Hepatocyte (in vitro differentiated cells): ENCODE data around the gene ZSWIM3. TPM values are rescaled to one million over a fixed set of nuclear protein-coding genes. Genes with fewer than 3 reads are reported as not detected.

Source experiments
- DNase-seq: peaks from one replicate; pipeline ENCODE4 v3.0.0-alpha.2; 2016; ENCODE audit warnings: low spot score
- H2AFZ ChIP-seq: fragments of 200-600 bp; sonication (generic); 2 replicates; pipeline ENCODE4 v1.6.0; 2016; ENCODE audit warnings: antibody characterized with exemption, mild to moderate bottlenecking
- H3K27ac ChIP-seq: fragments of 200-600 bp; sonication (generic); 2 replicates; pipeline ENCODE4 v1.5.1; 2016; ENCODE audit warnings: mild to moderate bottlenecking
- H3K27me3 ChIP-seq: fragments of 200-600 bp; sonication (generic); 2 replicates; pipeline ENCODE4 v1.6.1; 2016
- H3K36me3 ChIP-seq: fragments of 200-600 bp; sonication (generic); replicated peaks from 2 replicates; pipeline ENCODE4 v1.5.1; 2016; ENCODE audit warnings: low read depth; ENCODE audit not compliant: insufficient read depth
- H3K4me1 ChIP-seq: fragments of 200-600 bp; sonication (generic); 2 replicates; pipeline ENCODE4 v1.5.1; 2016; ENCODE audit warnings: mild to moderate bottlenecking, moderate library complexity; ENCODE audit not compliant: insufficient read depth
- H3K4me2 ChIP-seq: fragments of 200-600 bp; sonication (generic); 2 replicates; pipeline ENCODE4 v1.6.0; 2016
- H3K4me3 ChIP-seq: fragments of 200-600 bp; sonication (generic); 2 replicates; pipeline ENCODE4 v1.5.1; 2016; ENCODE audit warnings: mild to moderate bottlenecking
- H3K79me2 ChIP-seq: fragments of 200-600 bp; sonication (generic); 2 replicates; pipeline ENCODE4 v1.6.0; 2017; ENCODE audit warnings: mild to moderate bottlenecking
- H3K9me2 ChIP-seq: fragments of 200-600 bp; sonication (generic); replicated peaks from 2 replicates; pipeline ENCODE4 v1.6.0; 2017; ENCODE audit warnings: mild to moderate bottlenecking; ENCODE audit not compliant: insufficient read depth
- H3K9me3 ChIP-seq: fragments of 200-600 bp; sonication (generic); 2 replicates; pipeline ENCODE4 v1.5.1; 2016; ENCODE audit warnings: low read depth, mild to moderate bottlenecking
- H4K20me1 ChIP-seq: fragments of 200-600 bp; sonication (generic); 2 replicates; pipeline ENCODE4 v1.6.0; 2016; ENCODE audit warnings: mild to moderate bottlenecking; ENCODE audit not compliant: insufficient read depth, poor library complexity, severe bottlenecking
- EZH2 ChIP-seq: fragments of 200-600 bp; sonication (generic); IDR thresholded peaks from 2 replicates; pipeline ENCODE4 v1.6.1; 2016; ENCODE audit warnings: antibody characterized with exemption, mild to moderate bottlenecking, borderline replicate concordance
- EZH2phosphoT487 ChIP-seq: fragments of 200-600 bp; sonication (generic); IDR thresholded peaks from one replicate; pipeline ENCODE4 v1.6.1; 2018; ENCODE audit warnings: antibody characterized with exemption, mild to moderate bottlenecking, low read depth, moderate library complexity; ENCODE audit not compliant: unreplicated experiment, severe bottlenecking
- WGBS: methylation state at CpG from one replicate; pipeline ENCODE4 v1.1.6; 2016; ENCODE audit warnings: low lambda C conversion rate; ENCODE audit errors: missing lambda C conversion rate; 5-methylcytosine and 5-hydroxymethylcytosine counted together
- polyA plus RNA-seq: library from polyadenylated mRNA; unstranded; fragments of >200 nt; fragmentation: Nextera tagmentation; extraction: Ambion mirVana; gene quantifications from 2 replicates; pipeline ENCODE4 v1.2.1, GENCODE V29; 2016
- total RNA-seq: library from RNA; depleted of rRNA; stranded (reverse); fragments of >200 nt; gene quantifications from 2 replicates; pipeline ENCODE4 v1.2.3, GENCODE V29; 2014
- TF ChIP-seq, protein P1 (sequence below): fragments of 200-600 bp; sonication (generic); IDR thresholded peaks from 2 replicates; pipeline ENCODE4 v1.5.1; 2016; ENCODE audit warnings: antibody characterized with exemption, mild to moderate bottlenecking; ENCODE audit not compliant: poor library complexity

The ZSWIM3 gene
- total and polyA plus RNA-seq, 2 experiments from 2014 or later, result 4.1 to 6.2 TPM

DNA sequence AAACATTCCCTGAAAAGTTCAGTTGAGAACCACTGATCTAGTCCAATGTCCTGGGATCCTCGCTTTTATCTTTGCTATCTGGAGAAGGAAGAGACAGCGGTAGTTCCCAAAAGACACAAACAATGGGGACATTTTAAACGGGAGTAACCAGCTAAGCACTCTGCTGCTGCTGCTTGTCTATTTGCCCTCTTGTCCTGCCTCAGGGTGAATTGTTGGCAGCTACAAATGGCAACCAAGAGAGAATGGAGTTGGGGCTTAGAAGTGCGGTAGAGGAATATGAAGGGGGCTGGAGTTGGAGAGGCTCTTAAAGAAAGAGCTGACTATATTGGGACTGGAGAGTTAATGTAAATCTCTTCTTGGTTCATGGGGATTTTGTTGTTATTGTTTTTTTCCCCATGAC, 17.2 kb downstream of the ZSWIM3 start:
- 54% methylated on average over 4 of the region's 4 CpGs for whole genome bisulfite sequencing
- H3K4me1 ChIP-seq, result no peaks in the 10 kb centered on the region
- H4K20me1 ChIP-seq, result no peaks in the 10 kb centered on the region
- H3K9me3 ChIP-seq, result no peaks in the 10 kb centered on the region
- H3K27me3 ChIP-seq, result no peaks in the 10 kb centered on the region
- DNase-seq, result no peak
- H3K27ac ChIP-seq, result no peak overlapping the region
- TF ChIP-seq, protein P1, sequence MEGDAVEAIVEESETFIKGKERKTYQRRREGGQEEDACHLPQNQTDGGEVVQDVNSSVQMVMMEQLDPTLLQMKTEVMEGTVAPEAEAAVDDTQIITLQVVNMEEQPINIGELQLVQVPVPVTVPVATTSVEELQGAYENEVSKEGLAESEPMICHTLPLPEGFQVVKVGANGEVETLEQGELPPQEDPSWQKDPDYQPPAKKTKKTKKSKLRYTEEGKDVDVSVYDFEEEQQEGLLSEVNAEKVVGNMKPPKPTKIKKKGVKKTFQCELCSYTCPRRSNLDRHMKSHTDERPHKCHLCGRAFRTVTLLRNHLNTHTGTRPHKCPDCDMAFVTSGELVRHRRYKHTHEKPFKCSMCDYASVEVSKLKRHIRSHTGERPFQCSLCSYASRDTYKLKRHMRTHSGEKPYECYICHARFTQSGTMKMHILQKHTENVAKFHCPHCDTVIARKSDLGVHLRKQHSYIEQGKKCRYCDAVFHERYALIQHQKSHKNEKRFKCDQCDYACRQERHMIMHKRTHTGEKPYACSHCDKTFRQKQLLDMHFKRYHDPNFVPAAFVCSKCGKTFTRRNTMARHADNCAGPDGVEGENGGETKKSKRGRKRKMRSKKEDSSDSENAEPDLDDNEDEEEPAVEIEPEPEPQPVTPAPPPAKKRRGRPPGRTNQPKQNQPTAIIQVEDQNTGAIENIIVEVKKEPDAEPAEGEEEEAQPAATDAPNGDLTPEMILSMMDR, result no peak
- TF ChIP-seq EZH2phosphoT487 (no peak), EZH2 (no peak)
- no peaks in the 10 kb centered on the region for H3K79me2 ChIP-seq
- H3K36me3 ChIP-seq, result no peaks in the 10 kb centered on the region
- no peaks in the 10 kb centered on the region for H3K9me2 ChIP-seq
- H2AFZ ChIP-seq, result no peak overlapping the region
- H3K4me3 ChIP-seq, result no peak overlapping the region
- no peak overlapping the region for H3K4me2 ChIP-seq

- no peak overlapping the region for H2AFZ ChIP-seq
- peaks cover 16% of the 10 kb centered on the region for H3K79me2 ChIP-seq
- peaks cover 6% of the 10 kb centered on the region for H3K4me1 ChIP-seq
- no peak overlapping the region for H3K4me2 ChIP-seq
- H3K36me3 ChIP-seq, result no peaks in the 10 kb centered on the region
- no peaks in the 10 kb centered on the region for H3K27me3 ChIP-seq
- TF ChIP-seq EZH2 (no peak), EZH2phosphoT487 (no peak)
- TF ChIP-seq, protein P1, result no peak
- H3K4me3 ChIP-seq, result no peak overlapping the region
- H3K27ac ChIP-seq, result no peak overlapping the region
- 88% methylated on average over 13 of the region's 13 CpGs for WGBS
- no peaks in the 10 kb centered on the region for H4K20me1 ChIP-seq
- H3K9me2 ChIP-seq, result no peaks in the 10 kb centered on the region
- no peak for DNase-seq
- no peaks in the 10 kb centered on the region for H3K9me3 ChIP-seq
These were observed 20.8 kb downstream of the ZSWIM3 start for GRCh38 chr20:45878076-45878761.

GRCh38 chr20:45880988-45881788, 23.8 kb downstream of the ZSWIM3 start, which contains the start of gene ZSWIM1:
ZSWIM1 (plus strand) TSS chr20:45881227; CDS start chr20:45882593, 1,366 bp downstream.
- WGBS, result 2% methylated on average over 23 of the region's 23 CpGs
- Histone ChIP-seq H3K36me3 (no peaks in the 10 kb centered on the region), H2AFZ (peak within 1 kb of the TSS; percentile 30)

More at GRCh38 chr20:45880988-45881788, 23.8 kb downstream of the ZSWIM3 start, which contains the start of gene ZSWIM1:
- Histone ChIP-seq H3K4me2 (peak within 1 kb of the TSS; percentile 75), H3K27ac (peak within 1 kb of the TSS; percentile 77), H3K4me3 (peak within 1 kb of the TSS; percentile 36), H3K79me2 (peaks cover 16% of the 10 kb centered on the region), H3K4me1 (peaks cover 20% of the 10 kb centered on the region), H3K9me3 (no peaks in the 10 kb centered on the region), H4K20me1 (no peaks in the 10 kb centered on the region), H3K27me3 (no peaks in the 10 kb centered on the region), H3K9me2 (no peaks in the 10 kb centered on the region)
- TF ChIP-seq EZH2 (no peak), EZH2phosphoT487 (no peak)
- TF ChIP-seq, protein P1, result no peak
- peak; percentile 98 for DNase-seq
